Uterus (tissue), 4 donors: Measurements from ENCODE around the gene DNAH7. TPM values are rescaled to one million over a fixed set of nuclear protein-coding genes. Genes with fewer than 3 reads are reported as not detected.

ENCODE experiments used
- DNase-seq, 2 donors: peaks; one replicate each; pipeline ENCODE4 v3.0.0-alpha.2; 2019 to 2020
- H3K27ac ChIP-seq, 2 donors: fragments of 200-600 bp; sonication (generic); 1 replicate in 1 of 2; 2 replicates in 1 of 2; pipeline ENCODE4 v1.5.1; 2016 to 2018
- H3K27me3 ChIP-seq, 2 donors: fragments of 200-600 bp; sonication (generic); one replicate each; pipeline ENCODE4 v1.5.1; 2018 to 2019; ENCODE audit warnings: control low read depth in 1 of 2
- H3K36me3 ChIP-seq, 2 donors: fragments of 200-600 bp; sonication (generic); one replicate each; pipeline ENCODE4 v1.5.1; 2019; ENCODE audit warnings: control low read depth in 1 of 2
- H3K4me1 ChIP-seq, 2 donors: fragments of 200-600 bp; sonication (generic); one replicate each; pipeline ENCODE4 v1.5.1; 2018 to 2019; ENCODE audit warnings: control low read depth in 1 of 2
- H3K4me3 ChIP-seq, 2 donors: fragments of 200-600 bp; sonication (generic); 1 replicate in 1 of 2; 2 replicates in 1 of 2; pipeline ENCODE4 v1.5.1; 2018 to 2019; ENCODE audit warnings: mild to moderate bottlenecking in 1 of 2
- H3K9me3 ChIP-seq, 2 donors: fragments of 200-600 bp; sonication (generic); one replicate each; pipeline ENCODE4 v1.5.1; 2019; ENCODE audit warnings: control low read depth in 1 of 2
- CTCF ChIP-seq, 4 experiments: fragments of 200-600 bp in 2 of 4; fragments of 450-650 bp in 2 of 4; sonication (generic) in 2 of 4; IDR thresholded peaks; one replicate each; pipeline ENCODE4 v1.5.1; 2016 to 2019; ENCODE audit warnings: antibody characterized with exemption in 4 of 4, mild to moderate bottlenecking in 2 of 4, moderate library complexity in 1 of 4
- POLR2A ChIP-seq, 2 donors: fragments of 450-650 bp; IDR thresholded peaks; one replicate each; pipeline ENCODE4 v1.6.1; 2016; ENCODE audit warnings: antibody characterized with exemption in 2 of 2, mild to moderate bottlenecking in 1 of 2, moderate library complexity in 1 of 2
- intact Hi-C: fragments of 100-400 bp; cut with DNase I; formaldehyde crosslinking; loops from one replicate; pipeline ENCODE4 v1.15.1; 2023; ENCODE audit warnings: low total_unique reads
- total RNA-seq, 4 donors: library from RNA; depleted of rRNA in 3 of 4; stranded (reverse); fragments of >200 nt in 3 of 4; gene quantifications; one replicate each; pipeline versions ENCODE4 v1.1.0 to v1.2.4, GENCODE V29; 2014 to 2023
- donor health status: DM: yes; HTN: yes; CAD: no.

The DNAH7 gene
- total RNA-seq, 4 donors from 2014 or later = 0.26 to 10.0 (median 1.7) TPM

- Histone ChIP-seq H3K4me1 (no peaks in the 10 kb centered on the region), H3K27me3 (no peaks in the 10 kb centered on the region), H3K27ac (no peak overlapping the region), H3K4me3 (no peak overlapping the region), H3K9me3 (no peaks in the 10 kb centered on the region), H3K36me3 (no peaks in the 10 kb centered on the region)
- no peak for DNase-seq
- TF ChIP-seq POLR2A (IDR thresholded peaks at IDR 0.05) (no peak), CTCF (IDR thresholded peaks at IDR 0.05) (no peak)
- intact Hi-C loops = no loop called here
Observed at GRCh38 chr2:196067088-196067382, 1.6 kb downstream of the DNAH7 start.

GRCh38 chr2:196066291-196067087 lies 2.1 kb downstream of the DNAH7 start:
- Histone ChIP-seq H3K36me3 (no peaks in the 10 kb centered on the region), H3K4me1 (no peaks in the 10 kb centered on the region), H3K4me3 (no peak overlapping the region), H3K27ac (no peak overlapping the region), H3K27me3 (no peaks in the 10 kb centered on the region), H3K9me3 (no peaks in the 10 kb centered on the region)
- intact Hi-C loops = no loop called here
- DNase-seq = no peak
- TF ChIP-seq CTCF (IDR thresholded peaks at IDR 0.05) (peak; percentile 35 to 53 (median 48)), POLR2A (IDR thresholded peaks at IDR 0.05) (no peak)

- DNase-seq = no peak
- Histone ChIP-seq H3K36me3 (no peaks in the 10 kb centered on the region), H3K27ac (no peak overlapping the region), H3K4me3 (no peak overlapping the region), H3K9me3 (no peaks in the 10 kb centered on the region), H3K4me1 (no peaks in the 10 kb centered on the region), H3K27me3 (no peaks in the 10 kb centered on the region)
- intact Hi-C loops = no loop called here
- TF ChIP-seq POLR2A (IDR thresholded peaks at IDR 0.05) (no peak), CTCF (IDR thresholded peaks at IDR 0.05) (no peak)
Observed at GRCh38 chr2:196063773-196064172, 4.9 kb downstream of the DNAH7 start.

- no peak overlapping the region for H3K27ac ChIP-seq
- no peak overlapping the region for H3K4me3 ChIP-seq
- H3K36me3 ChIP-seq = no peaks in the 10 kb centered on the region
- DNase-seq = no peak
- H3K9me3 ChIP-seq = no peaks in the 10 kb centered on the region
- TF ChIP-seq POLR2A (IDR thresholded peaks at IDR 0.05) = no peak
- TF ChIP-seq CTCF (IDR thresholded peaks at IDR 0.05) = no peak
- no peaks in the 10 kb centered on the region for H3K27me3 ChIP-seq
- intact Hi-C loops = no loop called here
- no peaks in the 10 kb centered on the region for H3K4me1 ChIP-seq
Observed at GRCh38 chr2:196059491-196059960, 9.1 kb downstream of the DNAH7 start.

GRCh38 chr2:196054631-196055030 lies 14.0 kb downstream of the DNAH7 start:
- Histone ChIP-seq H3K27ac (no peak overlapping the region), H3K27me3 (no peaks in the 10 kb centered on the region), H3K4me3 (no peak overlapping the region), H3K36me3 (no peaks in the 10 kb centered on the region), H3K9me3 (no peaks in the 10 kb centered on the region), H3K4me1 (no peaks in the 10 kb centered on the region)
- TF ChIP-seq POLR2A (IDR thresholded peaks at IDR 0.05) (no peak), CTCF (IDR thresholded peaks at IDR 0.05) (no peak)
- intact Hi-C loops = no loop called here
- no peak for DNase-seq
